GM10248 (cell line): ENCODE results near the gene CLIP4.

Source experiments
- CTCF ChIA-PET: fragments of 300-600 bp; sonication (Branson Sonifier 250); formaldehyde crosslinking; extraction: SDS; loops from one replicate; lab custom pipeline; 2021; ENCODE audit warnings: antibody characterized with exemption; lab: Yijun Ruan, JAX
- POLR2A ChIA-PET: fragments of 350-650 bp; sonication (Branson Sonifier 250); formaldehyde crosslinking; extraction: SDS; loops from one replicate; lab custom pipeline; 2020; ENCODE audit warnings: antibody characterized with exemption; lab: Yijun Ruan, JAX
- DNase-seq: peaks from one replicate; pipeline ENCODE4 v3.0.0; 2012; ENCODE audit errors: extremely low spot score
- TF ChIP-seq, protein P1 (sequence below): IDR thresholded peaks from 2 replicates; pipeline ENCODE4 v1.5.1; 2012; ENCODE audit warnings: mild to moderate bottlenecking, low read depth; ENCODE audit errors: extremely low read depth, missing control alignments, control extremely low read depth

The CLIP4 gene

DNA sequence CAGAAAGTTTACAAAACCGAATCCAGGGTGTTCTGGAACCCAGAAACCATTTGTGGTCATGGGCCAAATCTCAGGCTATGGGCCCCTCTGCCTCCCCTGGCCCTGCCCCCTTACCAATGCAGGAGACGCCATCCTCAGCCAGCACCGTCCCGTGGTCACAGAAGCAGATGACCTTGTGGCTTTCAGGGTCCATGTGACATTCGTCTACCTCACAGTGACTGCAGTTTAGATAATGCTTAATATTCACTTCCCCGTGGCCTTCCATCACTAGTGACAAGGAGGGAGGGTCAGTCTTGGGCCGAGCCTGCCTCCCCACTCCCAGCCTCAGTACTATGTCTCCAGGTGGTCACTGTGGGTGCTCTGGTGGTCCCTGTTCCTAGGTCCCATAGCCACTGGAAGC lies 111.6 kb downstream of the CLIP4 start:
- DNase-seq: no peak
- CTCF ChIA-PET: no interaction called here
- TF ChIP-seq, protein P1, sequence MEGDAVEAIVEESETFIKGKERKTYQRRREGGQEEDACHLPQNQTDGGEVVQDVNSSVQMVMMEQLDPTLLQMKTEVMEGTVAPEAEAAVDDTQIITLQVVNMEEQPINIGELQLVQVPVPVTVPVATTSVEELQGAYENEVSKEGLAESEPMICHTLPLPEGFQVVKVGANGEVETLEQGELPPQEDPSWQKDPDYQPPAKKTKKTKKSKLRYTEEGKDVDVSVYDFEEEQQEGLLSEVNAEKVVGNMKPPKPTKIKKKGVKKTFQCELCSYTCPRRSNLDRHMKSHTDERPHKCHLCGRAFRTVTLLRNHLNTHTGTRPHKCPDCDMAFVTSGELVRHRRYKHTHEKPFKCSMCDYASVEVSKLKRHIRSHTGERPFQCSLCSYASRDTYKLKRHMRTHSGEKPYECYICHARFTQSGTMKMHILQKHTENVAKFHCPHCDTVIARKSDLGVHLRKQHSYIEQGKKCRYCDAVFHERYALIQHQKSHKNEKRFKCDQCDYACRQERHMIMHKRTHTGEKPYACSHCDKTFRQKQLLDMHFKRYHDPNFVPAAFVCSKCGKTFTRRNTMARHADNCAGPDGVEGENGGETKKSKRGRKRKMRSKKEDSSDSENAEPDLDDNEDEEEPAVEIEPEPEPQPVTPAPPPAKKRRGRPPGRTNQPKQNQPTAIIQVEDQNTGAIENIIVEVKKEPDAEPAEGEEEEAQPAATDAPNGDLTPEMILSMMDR: no peak
- POLR2A ChIA-PET: no interaction called here

DNA sequence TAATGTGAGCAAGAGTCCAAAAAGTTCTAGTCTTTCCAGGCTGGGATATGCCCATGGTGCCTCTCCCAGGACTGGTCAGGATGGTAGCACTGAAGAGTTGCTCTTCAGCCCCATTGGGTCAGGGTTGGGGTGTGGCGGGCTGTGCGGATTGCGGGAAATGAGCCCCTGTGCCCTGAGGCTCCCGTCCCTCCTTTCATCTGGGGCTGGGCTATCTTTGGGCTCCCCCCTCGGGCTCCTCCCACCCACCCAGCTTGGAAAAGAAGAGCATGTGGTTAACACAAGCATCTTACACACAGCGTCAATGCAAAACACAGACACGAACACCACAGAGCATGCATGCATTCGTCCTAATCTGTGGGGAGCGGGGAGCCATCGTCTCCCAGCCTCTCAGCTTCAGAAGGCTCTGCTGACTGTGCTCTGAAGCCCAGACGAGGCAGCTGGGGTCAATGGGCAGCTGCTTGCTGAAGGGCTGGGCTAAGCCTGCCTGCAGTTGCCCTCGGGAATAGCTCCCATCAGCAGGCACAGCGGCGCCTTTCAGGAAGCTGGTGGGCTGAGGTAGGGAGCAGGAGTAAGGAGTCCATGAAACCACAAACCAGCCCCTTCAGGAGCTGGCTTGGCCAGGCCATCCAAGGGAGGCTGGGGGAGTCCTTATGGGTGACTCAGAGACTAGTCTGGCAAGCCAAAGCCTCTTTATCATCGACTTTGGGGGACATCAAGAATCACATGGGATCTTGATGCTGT lies 112.9 kb downstream of the CLIP4 start:
- no peak for DNase-seq
- ChIA-PET CTCF (interaction anchor here (1.2 to 1.4 kb wide), 2 partner anchors 11 to 14 kb away, joined by 3 to 5 read pairs; no protein-coding TSS in a partner anchor), POLR2A (interaction anchor here (1.0 kb wide), 1 partner anchor 11 kb away, joined by 3 read pairs; no protein-coding TSS in a partner anchor)
- TF ChIP-seq, protein P1: no peak

GRCh38 chr2:29228947-29229346 lies 113.7 kb downstream of the CLIP4 start:
- ChIA-PET POLR2A (interaction anchor here (1.0 kb wide), 1 partner anchor 10 kb away, joined by 3 read pairs; no protein-coding TSS in a partner anchor), CTCF (no interaction called here)
- no peak for DNase-seq
- TF ChIP-seq, protein P1: no peak

- TF ChIP-seq, protein P1: no peak
- CTCF ChIA-PET: no interaction called here
- POLR2A ChIA-PET: no interaction called here
- DNase-seq: no peak
These were observed 114.4 kb downstream of the CLIP4 start for GRCh38 chr2:29229640-29230039.

DNA sequence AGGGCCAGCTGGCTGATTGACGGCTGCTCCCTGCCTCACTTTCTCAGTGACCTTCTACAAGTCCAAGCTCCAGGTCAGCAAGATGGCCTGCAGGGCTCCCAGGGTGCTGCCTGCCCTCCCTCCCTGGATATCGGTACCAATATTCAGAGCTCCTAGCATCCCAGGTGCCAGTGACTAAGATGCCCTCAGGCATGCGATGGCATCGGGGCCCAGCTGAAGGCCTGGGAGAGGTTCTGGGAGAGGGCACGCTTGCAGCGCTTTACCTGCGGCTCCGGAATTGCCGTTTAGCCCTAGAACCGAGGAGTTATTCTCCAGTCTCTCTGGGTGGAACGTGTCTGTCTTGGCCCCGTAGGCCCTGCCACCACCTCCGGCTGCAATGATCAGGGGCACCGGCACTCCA lies 116.8 kb downstream of the CLIP4 start:
- TF ChIP-seq, protein P1: no peak
- no peak for DNase-seq
- ChIA-PET CTCF (interaction anchor here (1.6 to 1.7 kb wide), 2 partner anchors 10 to 77 kb away, joined by 4 to 5 read pairs; no protein-coding TSS in a partner anchor), POLR2A (no interaction called here)

DNA sequence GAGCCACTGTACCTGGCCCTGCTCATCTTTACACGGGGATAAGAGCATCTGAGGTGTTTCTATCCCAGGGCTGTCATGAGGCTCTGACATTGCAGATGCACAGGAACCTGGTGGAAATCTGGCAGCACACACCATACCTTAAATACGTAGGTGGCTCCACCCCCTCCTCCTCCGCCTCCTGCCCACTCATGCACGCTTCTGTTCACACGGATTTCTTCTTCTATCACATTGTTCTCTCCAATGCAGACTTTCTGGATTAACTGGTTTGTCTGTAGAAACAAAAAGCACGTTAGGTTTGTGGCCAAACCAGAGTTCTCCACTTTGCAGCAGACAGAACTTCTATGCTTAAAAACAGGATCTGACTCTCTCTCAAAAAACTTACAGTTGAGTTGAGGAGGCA lies 118.2 kb downstream of the CLIP4 start:
- ChIA-PET CTCF (interaction anchor here (1.7 kb wide), 1 partner anchor 76 kb away, joined by 5 read pairs; no protein-coding TSS in a partner anchor), POLR2A (no interaction called here)
- DNase-seq: no peak
- TF ChIP-seq, protein P1: no peak
